Measurements from ENCODE around the gene OR5D16.
"Not testable (repeated sequence)": the region's sequence is repeated elsewhere in the genome, so short reads cannot be mapped to it uniquely, and the experiment has no call there.

OR5D16 gene

DNA sequence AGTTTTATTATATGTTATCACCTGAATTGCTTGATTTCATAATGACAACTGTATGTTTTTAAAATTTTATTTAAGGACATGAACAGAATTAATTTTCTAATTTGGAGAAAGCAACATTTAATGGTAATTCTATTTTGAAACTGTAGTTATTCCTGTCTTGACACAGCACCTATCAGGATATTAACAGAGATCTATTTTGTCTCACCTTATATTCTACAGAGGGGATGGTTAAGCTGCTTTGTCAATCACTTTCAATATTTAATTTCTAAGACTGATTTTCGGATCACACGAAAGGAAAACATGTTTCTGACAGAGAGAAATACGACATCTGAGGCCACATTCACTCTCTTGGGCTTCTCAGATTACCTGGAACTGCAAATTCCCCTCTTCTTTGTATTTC, at the start of gene OR5D16:
TSS of gene OR5D16 (plus strand) at position 301 of the 400 bp plus-strand sequence. CDS start at position 301, 0 bp downstream.
- no peak for FAIRE-seq

DNA sequence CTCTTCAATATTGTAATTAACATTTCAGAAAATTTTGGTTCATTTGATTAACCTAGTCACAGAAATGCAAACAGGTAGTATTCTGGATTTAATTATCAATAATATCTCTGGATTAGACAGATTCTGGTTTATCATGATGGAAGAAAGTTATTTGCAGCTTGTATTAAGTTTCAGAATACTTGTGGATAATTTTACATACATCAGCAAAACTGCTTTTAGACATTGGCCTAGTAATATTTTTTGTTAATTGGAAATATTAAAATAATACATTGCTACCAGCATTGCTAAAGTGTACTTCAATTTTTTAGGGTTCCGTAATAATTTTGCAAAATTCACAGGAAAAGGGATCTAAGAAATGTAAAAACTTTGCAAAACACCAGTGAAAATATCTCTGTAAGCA, 46.9 kb upstream of the OR5D16 start:
- FAIRE-seq = no peak

- no peak for FAIRE-seq
Observed at GRCh38 chr11:55793321-55793720, 45.2 kb upstream of the OR5D16 start.

GRCh38 chr11:55795256-55795655, 43.3 kb upstream of the OR5D16 start, which contains the start of gene OR5D14:
TSS of gene OR5D14 (plus strand) at chr11:55795556. CDS start at chr11:55795556, 0 bp downstream.
- no peak for FAIRE-seq

GRCh38 chr11:55806248-55806647, 32.3 kb upstream of the OR5D16 start:
- no peak for FAIRE-seq

GRCh38 chr11:55811067-55811466, 27.5 kb upstream of the OR5D16 start, which contains the start of gene OR5L1:
TSS of gene OR5L1 (plus strand) at chr11:55811367. CDS start at chr11:55811467, 100 bp downstream.
- no peak for FAIRE-seq

DNA sequence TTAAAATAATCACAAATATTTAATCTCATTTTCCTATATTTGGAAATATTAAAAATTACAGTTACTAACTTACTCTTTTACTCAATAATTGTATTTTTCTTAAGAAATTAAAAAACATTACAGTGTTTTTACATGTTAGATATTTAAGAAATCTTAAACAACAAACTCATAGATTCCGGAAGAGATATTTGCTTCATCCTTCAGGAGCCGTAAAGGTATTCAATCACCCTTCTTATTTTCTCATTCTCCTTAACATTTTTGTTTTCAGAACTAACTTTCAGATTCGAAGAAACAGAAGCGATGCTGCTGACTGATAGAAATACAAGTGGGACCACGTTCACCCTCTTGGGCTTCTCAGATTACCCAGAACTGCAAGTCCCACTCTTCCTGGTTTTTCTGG, 19.2 kb upstream of the OR5D16 start, which contains the start of gene OR5D18:
TSS of gene OR5D18 (plus strand) at position 301 of the 400 bp plus-strand sequence. CDS start at position 301, 0 bp downstream.
- FAIRE-seq = no peak

DNA sequence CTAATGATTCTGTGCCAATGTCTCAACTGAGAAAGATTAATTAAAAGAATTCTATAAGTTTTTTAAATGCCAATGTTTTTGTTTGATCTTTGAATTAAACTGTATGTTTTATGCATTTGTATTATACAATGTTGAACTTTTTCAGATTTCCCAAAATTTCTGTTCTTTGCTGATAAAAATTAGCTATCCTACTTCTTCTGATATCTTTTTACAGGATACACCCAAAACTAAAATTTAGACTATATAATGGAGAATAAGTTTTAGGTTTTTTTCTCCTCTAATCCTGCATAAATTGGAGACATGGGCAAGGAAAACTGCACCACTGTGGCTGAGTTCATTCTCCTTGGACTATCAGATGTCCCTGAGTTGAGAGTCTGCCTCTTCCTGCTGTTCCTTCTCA, 11.6 kb upstream of the OR5D16 start, which contains the start of gene OR5L2:
TSS of gene OR5L2 (plus strand) at position 301 of the 400 bp plus-strand sequence. CDS start at position 301, 0 bp downstream.
- no peak for FAIRE-seq

- FAIRE-seq = no peak
Observed at GRCh38 chr11:55847453-55847852, 8.9 kb downstream of the OR5D16 start.

DNA sequence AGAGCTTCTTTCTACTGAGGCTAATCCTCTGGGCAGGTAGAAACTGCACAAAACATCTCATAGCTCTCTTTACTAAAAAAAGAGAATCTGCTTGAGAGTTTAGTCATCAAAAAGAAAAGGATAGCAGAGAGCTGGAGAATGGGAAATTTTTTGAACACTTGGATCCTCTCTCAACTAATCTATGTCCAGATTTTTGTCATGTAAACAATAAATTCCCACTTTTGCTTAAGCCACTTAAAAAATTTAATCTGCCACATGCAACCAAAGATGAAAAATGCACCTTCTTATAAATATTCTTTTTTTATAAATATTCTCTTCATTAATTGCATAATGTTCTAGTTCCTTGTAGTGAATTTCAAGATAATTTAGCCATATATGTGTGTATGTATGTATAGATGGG, 10.5 kb downstream of the OR5D16 start:
- FAIRE-seq = no peak

GRCh38 chr11:55852141-55852540, 13.6 kb downstream of the OR5D16 start:
- no peak for FAIRE-seq

DNA sequence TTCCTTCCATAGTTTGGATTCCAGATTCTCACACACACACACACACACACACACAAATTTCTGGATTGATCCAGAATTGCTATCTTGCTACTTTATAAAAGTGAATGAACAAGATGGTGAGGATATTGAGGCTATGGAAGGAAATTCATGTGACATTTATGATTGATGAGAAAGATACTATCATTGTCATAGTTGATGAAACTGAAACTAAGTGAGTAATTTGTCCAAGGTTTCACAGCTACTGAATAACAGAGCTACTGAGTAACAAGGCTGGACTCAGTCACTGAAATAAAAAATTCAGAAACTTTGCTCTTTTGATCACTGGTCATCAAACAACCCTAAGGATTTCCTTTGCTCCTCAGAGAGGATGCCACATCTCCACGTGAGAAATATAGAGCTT, 16.2 kb downstream of the OR5D16 start:
- no peak for FAIRE-seq

DNA sequence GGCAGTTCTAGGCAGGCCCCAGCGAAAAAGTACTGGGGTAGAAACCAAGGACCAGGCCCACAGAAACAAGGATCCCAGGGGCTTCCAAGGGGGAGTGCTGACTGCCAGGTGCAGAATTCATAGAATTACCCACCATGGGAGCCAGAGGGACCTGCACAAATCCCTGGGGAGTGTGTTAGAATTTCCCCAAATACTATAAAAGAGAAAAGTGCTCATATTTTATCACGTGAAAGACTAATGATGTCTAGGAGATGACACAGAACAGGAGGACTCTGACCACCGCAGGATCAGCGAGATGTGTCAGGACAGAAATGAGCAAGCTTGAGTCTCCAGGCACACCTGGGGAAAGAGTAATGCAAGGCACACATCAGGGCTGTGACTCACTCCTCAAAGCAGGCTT, 28.8 kb downstream of the OR5D16 start:
- not testable (repeated sequence) for FAIRE-seq

GRCh38 chr11:55872731-55873130, 34.2 kb downstream of the OR5D16 start:
- FAIRE-seq = not testable (repeated sequence)

GRCh38 chr11:55873146-55873545, 34.6 kb downstream of the OR5D16 start:
- not testable (repeated sequence) for FAIRE-seq

DNA sequence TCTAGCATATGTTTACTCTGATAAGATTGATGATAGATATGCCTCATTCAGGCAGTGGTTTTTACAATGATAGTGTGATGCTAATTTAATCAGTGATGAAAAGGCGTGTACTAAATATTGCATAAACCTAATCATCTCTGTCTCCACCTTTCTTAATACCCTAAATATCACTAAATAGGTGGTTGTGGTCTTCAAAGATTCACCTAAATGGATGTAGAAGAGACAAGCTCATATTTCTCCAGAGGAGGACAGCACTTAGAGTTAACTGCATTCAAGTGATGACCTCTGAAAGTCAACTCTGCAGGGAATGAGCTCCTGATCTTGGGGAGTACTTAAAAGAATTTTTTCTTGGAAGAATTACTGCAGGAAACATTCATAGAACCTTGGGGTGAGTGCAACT, 44.4 kb downstream of the OR5D16 start, which contains the start of gene TRIM51:
TSS of gene TRIM51 (plus strand) at position 301 of the 400 bp plus-strand sequence. CDS start 2,132 bp downstream, outside the sequence.
- not testable (repeated sequence) for FAIRE-seq

DNA sequence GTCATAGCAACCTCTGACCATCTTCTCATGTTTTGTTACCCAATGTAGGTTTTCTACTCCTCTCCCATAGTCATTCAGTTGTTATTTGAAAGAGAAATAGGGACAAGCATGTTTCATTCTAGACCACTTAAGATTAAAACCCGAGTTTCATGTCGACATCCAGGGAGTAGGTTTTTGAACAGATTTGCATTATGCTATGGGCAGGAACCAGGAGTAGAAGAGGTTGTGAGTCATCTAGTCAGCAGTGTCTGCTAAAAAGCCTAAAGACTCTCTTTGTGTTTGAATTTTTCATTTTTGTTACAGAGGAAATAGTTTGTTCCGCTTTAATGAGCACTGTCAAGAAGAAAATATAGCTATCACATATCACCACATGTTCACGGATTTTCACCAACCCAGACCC, 46.4 kb downstream of the OR5D16 start:
- not testable (repeated sequence) for FAIRE-seq

GRCh38 chr11:55885481-55885880, 46.9 kb downstream of the OR5D16 start:
- FAIRE-seq = not testable (repeated sequence)

Data from TTC549 (cell line).